Activated naive CD8-positive, alpha-beta T cell (primary cell): Measurements from ENCODE around the gene BIVM.
A peak's percentile ranks its signal among the peaks of the same experiment; 100 is the strongest.
"Not testable (repeated sequence)": the region's sequence is repeated elsewhere in the genome, so short reads cannot be mapped to it uniquely, and the experiment has no call there.

Experiments used
- H3K27ac Mint-ChIP-seq: one replicate; pipeline ENCODE4 v1.8.0; 2021; ENCODE audit warnings: mixed read lengths
- H3K27me3 Mint-ChIP-seq: one replicate; pipeline ENCODE4 v1.8.0; 2021; ENCODE audit warnings: mixed read lengths
- H3K36me3 Mint-ChIP-seq: one replicate; pipeline ENCODE4 v1.8.0; 2021; ENCODE audit warnings: mixed read lengths
- H3K4me1 Mint-ChIP-seq: one replicate; pipeline ENCODE4 v1.8.0; 2021; ENCODE audit warnings: low read depth, mixed read lengths
- H3K4me3 Mint-ChIP-seq: one replicate; pipeline ENCODE4 v1.8.0; 2021; ENCODE audit warnings: mild to moderate bottlenecking, mixed read lengths
- H3K9me3 Mint-ChIP-seq: one replicate; pipeline ENCODE4 v1.8.0; 2021; ENCODE audit warnings: low read depth, mixed read lengths

BIVM gene

GRCh38 chr13:102774591-102775520, 24.1 kb upstream of the BIVM start:
- Mint-ChIP-seq H3K9me3 (no peaks in the 10 kb centered on the region), H3K27me3 (no peaks in the 10 kb centered on the region), H3K27ac (peak overlapping the region; percentile 97), H3K4me3 (peak overlapping the region; percentile 90), H3K36me3 (no peaks in the 10 kb centered on the region), H3K4me1 (peaks cover 56% of the 10 kb centered on the region)

GRCh38 chr13:102776271-102776670, 22.6 kb upstream of the BIVM start:
- H3K27ac Mint-ChIP-seq: no peak overlapping the region
- no peak overlapping the region for H3K4me3 Mint-ChIP-seq
- H3K36me3 Mint-ChIP-seq: peaks cover 4% of the 10 kb centered on the region
- H3K4me1 Mint-ChIP-seq: peaks cover 57% of the 10 kb centered on the region
- H3K9me3 Mint-ChIP-seq: peaks cover 3% of the 10 kb centered on the region
- no peaks in the 10 kb centered on the region for H3K27me3 Mint-ChIP-seq

DNA sequence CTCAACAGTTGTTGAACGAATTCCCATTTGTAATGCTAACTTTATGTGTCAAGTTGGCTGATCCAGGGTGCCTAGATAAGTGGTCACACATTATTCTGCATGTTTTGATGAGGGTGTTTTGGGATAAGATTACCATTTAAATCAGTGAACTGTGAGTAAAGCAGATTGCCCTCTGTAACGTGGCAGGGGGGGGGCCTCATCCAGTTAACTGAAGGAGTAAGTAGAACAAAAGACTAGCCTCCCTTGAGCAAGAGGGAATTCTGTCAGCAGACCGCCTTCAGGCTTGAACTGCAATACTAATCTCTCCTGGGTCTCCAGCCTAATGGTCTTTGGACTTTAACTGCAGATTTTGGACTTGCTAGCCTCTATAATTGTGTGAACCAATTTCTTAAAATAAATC, 21.2 kb upstream of the BIVM start:
- Mint-ChIP-seq H3K9me3 (peaks cover 4% of the 10 kb centered on the region), H3K27me3 (no peaks in the 10 kb centered on the region), H3K36me3 (peaks cover 7% of the 10 kb centered on the region), H3K4me1 (peaks cover 45% of the 10 kb centered on the region), H3K4me3 (no peak overlapping the region), H3K27ac (no peak overlapping the region)

GRCh38 chr13:102779436-102780159, 19.3 kb upstream of the BIVM start:
- Mint-ChIP-seq H3K4me1 (peaks cover 34% of the 10 kb centered on the region), H3K27ac (peak overlapping the region; percentile 92), H3K4me3 (peak overlapping the region; percentile 65), H3K27me3 (no peaks in the 10 kb centered on the region), H3K9me3 (peaks cover 4% of the 10 kb centered on the region), H3K36me3 (peaks cover 7% of the 10 kb centered on the region)

DNA sequence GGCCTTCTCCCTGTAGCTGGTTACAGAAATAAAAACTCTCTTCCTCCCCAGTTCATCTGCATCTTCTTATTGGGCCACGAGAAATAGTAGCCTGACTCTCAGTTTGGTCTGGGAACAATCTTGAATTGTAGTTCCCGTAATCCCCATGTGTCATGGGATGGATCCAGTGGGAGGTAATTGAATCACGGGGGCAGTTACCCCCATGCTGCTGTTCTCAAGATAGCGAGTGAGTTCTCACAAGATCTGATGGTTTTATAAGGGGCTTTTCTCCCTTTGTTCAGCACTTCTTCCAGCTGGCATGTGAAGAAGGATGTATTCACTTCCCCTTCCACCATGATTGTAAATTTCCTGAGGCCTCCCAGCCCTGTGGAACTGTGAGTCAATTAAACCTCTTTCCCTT, 18.3 kb upstream of the BIVM start:
- not testable (repeated sequence) for H3K36me3 Mint-ChIP-seq, H3K9me3 Mint-ChIP-seq, H3K27me3 Mint-ChIP-seq
- Mint-ChIP-seq H3K4me1 (peaks cover 30% of the 10 kb centered on the region), H3K27ac (peak overlapping the region; percentile 76), H3K4me3 (peak overlapping the region; percentile 38)

GRCh38 chr13:102781591-102781990, 17.3 kb upstream of the BIVM start:
- Mint-ChIP-seq H3K9me3 (peaks cover 4% of the 10 kb centered on the region), H3K36me3 (peaks cover 8% of the 10 kb centered on the region)

DNA sequence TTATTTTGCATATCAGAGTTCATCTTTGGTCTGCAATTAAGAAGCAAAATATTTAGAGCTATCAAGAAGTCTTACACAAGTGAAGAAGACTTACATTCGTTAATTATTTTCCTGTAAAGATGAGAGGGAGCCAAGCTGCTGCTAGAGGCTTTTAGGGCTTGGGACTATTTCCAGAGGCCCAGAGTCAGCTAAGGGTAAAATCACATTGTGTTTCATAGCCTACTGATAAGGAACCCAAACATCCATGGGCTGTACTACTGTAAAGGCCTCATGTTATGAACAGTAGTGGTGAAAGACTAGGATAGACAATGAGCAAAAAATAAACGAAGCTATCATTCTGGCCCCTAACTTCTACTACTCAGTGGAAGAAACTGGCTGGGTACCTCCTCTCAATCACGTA, 14.4 kb upstream of the BIVM start:
- Mint-ChIP-seq H3K4me3 (no peak overlapping the region), H3K27ac (no peak overlapping the region), H3K9me3 (peaks cover 4% of the 10 kb centered on the region), H3K4me1 (peaks cover 16% of the 10 kb centered on the region), H3K36me3 (peaks cover 14% of the 10 kb centered on the region), H3K27me3 (no peaks in the 10 kb centered on the region)

More at GRCh38 chr13:102781591-102781990, 17.3 kb upstream of the BIVM start:
- Mint-ChIP-seq H3K27me3 (no peaks in the 10 kb centered on the region), H3K4me3 (no peak overlapping the region), H3K4me1 (peaks cover 30% of the 10 kb centered on the region), H3K27ac (no peak overlapping the region)

DNA sequence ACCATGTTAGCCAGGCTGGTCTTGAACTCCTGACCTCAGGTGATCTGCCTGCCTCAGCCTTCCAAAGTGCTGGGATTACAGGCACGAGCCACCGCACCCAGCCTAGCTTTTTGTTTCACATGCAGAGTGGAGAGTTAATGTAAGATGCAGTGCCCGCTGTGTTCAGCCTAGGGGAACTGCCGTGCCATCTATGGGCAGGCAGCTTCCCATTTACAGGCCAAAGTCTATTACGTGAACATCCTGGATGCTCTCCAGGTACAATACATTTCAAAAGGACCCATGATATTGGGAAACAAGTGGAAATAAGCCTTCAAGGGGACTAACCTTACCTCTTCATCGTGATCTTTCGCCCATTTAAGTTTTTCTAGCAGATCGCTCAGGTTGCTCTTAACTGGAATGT, 10.2 kb upstream of the BIVM start:
- Mint-ChIP-seq H3K4me1 (no peaks in the 10 kb centered on the region), H3K27ac (no peak overlapping the region), H3K27me3 (no peaks in the 10 kb centered on the region), H3K36me3 (peaks cover 10% of the 10 kb centered on the region), H3K9me3 (no peaks in the 10 kb centered on the region), H3K4me3 (no peak overlapping the region)

DNA sequence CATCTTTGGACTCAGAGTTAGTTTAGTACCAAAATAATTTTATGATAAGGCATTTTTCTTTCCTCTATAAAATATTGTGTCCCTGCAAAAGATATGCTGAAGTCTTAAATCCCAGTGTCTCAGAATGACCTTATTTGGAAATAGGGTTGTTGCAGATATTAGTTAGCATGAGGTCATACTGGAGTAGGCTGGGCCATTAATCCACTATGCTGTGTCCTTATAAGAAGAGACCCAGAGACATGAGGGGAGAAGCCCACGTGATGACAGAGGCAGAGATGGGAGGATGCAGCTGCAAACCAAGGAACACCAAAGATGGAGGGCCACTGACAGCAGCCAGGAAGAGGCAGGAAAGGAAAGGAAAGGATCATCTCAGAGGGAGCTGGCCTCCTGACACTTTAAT, 6.5 kb upstream of the BIVM start:
- no peak overlapping the region for H3K4me3 Mint-ChIP-seq
- H3K4me1 Mint-ChIP-seq: no peaks in the 10 kb centered on the region
- H3K9me3 Mint-ChIP-seq: no peaks in the 10 kb centered on the region
- no peak overlapping the region for H3K27ac Mint-ChIP-seq
- no peaks in the 10 kb centered on the region for H3K27me3 Mint-ChIP-seq
- peaks cover 6% of the 10 kb centered on the region for H3K36me3 Mint-ChIP-seq

GRCh38 chr13:102793611-102794355, 5.1 kb upstream of the BIVM start:
- peaks cover 5% of the 10 kb centered on the region for H3K36me3 Mint-ChIP-seq
- no peak overlapping the region for H3K4me3 Mint-ChIP-seq
- H3K9me3 Mint-ChIP-seq: no peaks in the 10 kb centered on the region
- H3K4me1 Mint-ChIP-seq: peaks cover 5% of the 10 kb centered on the region
- no peak overlapping the region for H3K27ac Mint-ChIP-seq
- no peaks in the 10 kb centered on the region for H3K27me3 Mint-ChIP-seq

DNA sequence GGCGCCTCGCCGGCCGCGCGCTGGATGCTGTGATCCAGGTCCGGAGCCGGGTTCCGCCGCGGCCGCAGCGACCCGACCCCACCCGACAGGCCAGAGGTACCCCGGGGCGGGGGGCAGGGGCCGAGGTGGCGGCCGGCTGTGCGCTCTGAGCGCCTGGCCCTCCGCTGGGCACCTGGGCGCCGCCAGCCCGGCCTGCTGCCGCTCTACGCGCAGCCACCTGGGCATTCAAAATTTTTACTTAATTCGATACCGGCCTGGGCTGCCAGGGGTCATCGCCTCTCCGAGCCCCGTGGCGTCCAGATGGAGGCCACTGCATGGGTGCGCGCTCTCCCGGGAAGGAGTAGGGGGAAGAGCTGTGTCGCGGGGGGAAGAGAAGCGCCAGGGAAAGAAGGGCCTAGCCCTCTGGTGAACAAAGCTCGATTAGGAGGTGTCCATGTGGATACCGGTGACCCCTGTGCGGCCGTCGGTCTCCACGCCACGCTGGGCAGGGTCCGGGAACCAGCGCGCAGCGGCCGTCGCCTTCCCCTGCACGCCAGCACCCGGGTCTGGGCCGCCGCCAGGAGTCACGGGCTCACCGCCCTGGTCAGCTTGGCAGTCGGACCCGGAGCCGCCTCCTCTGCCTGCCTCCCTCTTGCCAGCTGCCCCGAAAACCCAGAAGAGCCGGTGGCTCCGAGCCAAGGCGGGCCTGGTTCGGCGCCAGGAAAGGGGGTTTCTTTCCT, 666 bp downstream of the BIVM start:
- Mint-ChIP-seq H3K4me1 (peaks cover 28% of the 10 kb centered on the region), H3K9me3 (no peaks in the 10 kb centered on the region), H3K27ac (peak overlapping the region; percentile 83)

DNA sequence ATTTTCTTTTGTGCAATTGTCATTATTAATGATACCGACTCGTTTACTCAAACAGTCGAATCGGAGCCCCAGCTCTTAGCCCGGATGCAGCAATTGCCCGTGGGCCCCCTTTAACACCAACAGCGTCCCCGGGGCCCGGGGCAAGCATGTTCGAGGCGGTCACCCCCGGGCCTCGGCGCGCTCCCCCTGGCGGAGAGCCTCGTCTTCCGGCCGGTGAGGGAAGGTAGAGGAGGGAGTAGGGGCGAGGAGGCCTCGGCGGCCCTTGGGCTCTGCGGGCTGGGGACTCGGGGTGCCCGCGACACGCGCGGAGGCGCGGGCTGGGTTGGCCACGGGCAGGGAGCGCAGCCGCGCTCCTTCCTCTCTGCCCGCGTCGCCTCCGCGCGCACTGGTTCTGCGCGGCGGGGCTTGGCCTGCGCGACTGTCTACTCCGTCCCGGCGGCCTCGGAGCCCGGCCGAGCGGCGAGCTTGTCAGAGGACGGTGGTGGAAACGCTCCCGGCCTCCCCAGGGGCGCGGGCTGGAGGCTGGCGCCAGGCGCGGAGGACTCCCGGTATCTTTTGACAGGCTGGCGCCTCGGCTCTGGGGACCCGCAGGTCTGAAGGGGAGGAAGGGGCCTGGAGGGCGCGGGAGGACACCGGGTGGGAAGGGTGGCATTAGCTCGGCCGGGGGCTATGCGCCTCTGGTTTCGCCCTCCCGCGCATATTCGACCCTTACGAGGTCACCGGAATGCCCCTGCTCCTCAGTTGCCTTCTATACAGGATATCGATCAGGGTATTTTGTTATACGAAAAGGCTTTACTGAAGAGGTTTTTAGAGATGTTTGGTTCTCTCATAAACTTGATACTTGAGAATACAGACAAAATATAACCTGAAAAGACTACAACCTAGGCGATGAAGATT, 1.5 kb downstream of the BIVM start:
- Mint-ChIP-seq H3K4me1 (peaks cover 28% of the 10 kb centered on the region), H3K27me3 (no peaks in the 10 kb centered on the region), H3K27ac (peak overlapping the region; percentile 83), H3K4me3 (peak overlapping the region; percentile 88), H3K36me3 (peaks cover 3% of the 10 kb centered on the region), H3K9me3 (no peaks in the 10 kb centered on the region)

More for the DNA sequence above, 666 bp downstream of the BIVM start:
- Mint-ChIP-seq H3K27me3 (no peaks in the 10 kb centered on the region), H3K36me3 (peaks cover 3% of the 10 kb centered on the region), H3K4me3 (peak overlapping the region; percentile 94)

DNA sequence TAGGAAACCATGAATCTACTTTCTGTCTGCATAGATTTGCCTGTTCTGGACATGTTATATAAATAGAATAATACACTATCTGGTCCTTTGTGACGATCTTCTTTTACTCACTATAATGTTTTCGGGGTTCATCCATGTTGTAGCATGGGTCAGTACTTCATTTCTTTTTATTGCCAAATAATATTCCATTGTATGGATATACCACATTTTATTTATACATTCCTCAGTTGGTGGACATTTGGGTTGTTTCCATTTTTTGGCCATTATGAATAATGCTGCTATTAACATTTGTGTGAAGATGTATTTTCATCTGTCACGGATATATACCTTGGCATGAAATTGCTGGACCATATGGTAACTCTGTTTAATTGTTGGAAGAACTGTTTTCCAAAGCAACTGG, 6.8 kb downstream of the BIVM start:
- peaks cover 30% of the 10 kb centered on the region for H3K4me1 Mint-ChIP-seq
- H3K27me3 Mint-ChIP-seq: no peaks in the 10 kb centered on the region
- no peak overlapping the region for H3K27ac Mint-ChIP-seq
- no peak overlapping the region for H3K4me3 Mint-ChIP-seq
- H3K9me3 Mint-ChIP-seq: no peaks in the 10 kb centered on the region
- peaks cover 11% of the 10 kb centered on the region for H3K36me3 Mint-ChIP-seq
